Spinal cord (tissue), 10 donors: ENCODE data around the gene EIF4A3. TPM values are rescaled to one million over a fixed set of nuclear protein-coding genes. Genes with fewer than 3 reads are reported as not detected.

ENCODE experiments used
- DNase-seq, 6 donors: peaks; one replicate each; pipeline versions ENCODE4 v3.0.0 to v3.0.0-alpha.2; 2013 to 2015; ENCODE audit warnings: low spot score in 6 of 6, low read depth in 4 of 6
- H3K27ac ChIP-seq: one replicate; pipeline ENCODE4 v1.5.1; 2013; ENCODE audit warnings: low read depth, low read length, control low read depth
- H3K27me3 ChIP-seq: one replicate; pipeline ENCODE4 v1.6.1; 2013; ENCODE audit warnings: low read length; ENCODE audit not compliant: control insufficient read depth, insufficient read depth
- H3K36me3 ChIP-seq: one replicate; pipeline ENCODE4 v1.6.1; 2013; ENCODE audit warnings: low read length; ENCODE audit not compliant: control insufficient read depth, insufficient read depth
- H3K4me1 ChIP-seq: one replicate; pipeline ENCODE4 v1.6.1; 2013; ENCODE audit warnings: low read length; ENCODE audit not compliant: control insufficient read depth, insufficient read depth
- H3K4me3 ChIP-seq: one replicate; pipeline ENCODE4 v1.5.1; 2013; ENCODE audit warnings: low read depth, low read length, control low read depth
- H3K9me3 ChIP-seq: one replicate; pipeline ENCODE4 v1.6.1; 2013; ENCODE audit warnings: low read length; ENCODE audit not compliant: control insufficient read depth, insufficient read depth
- WGBS: methylation state at CpG from one replicate; pipeline ENCODE4 v1.1.5; 2013; ENCODE audit warnings: missing lambda C conversion rate; ENCODE audit not compliant: insufficient coverage; 5-methylcytosine and 5-hydroxymethylcytosine counted together
- polyA plus RNA-seq, 2 donors: library from polyadenylated mRNA; unstranded; fragments of 120-200 nt; gene quantifications; one replicate each; pipeline ENCODE4 v1.2.1, GENCODE V29; 2013; ENCODE audit not compliant: insufficient read length in 2 of 2
- total RNA-seq, 2 donors: library from RNA; depleted of rRNA in 1 of 2; stranded (reverse); fragments of 120-200 nt in 1 of 2; fragments of >200 nt in 1 of 2; gene quantifications; one replicate each; pipeline versions ENCODE4 v1.2.3 to v1.2.4, GENCODE V29; 2013 to 2014
- donor health status: healthy.

EIF4A3 gene
- total and polyA plus RNA-seq, 4 donors = 63.4 to 107 (median 97.9) TPM

GRCh38 chr17:80105762-80106161 is 41.2 kb downstream of the EIF4A3 start:
- Histone ChIP-seq H3K4me1 (peaks cover 51% of the 10 kb centered on the region), H3K36me3 (peaks cover 49% of the 10 kb centered on the region), H3K9me3 (no peaks in the 10 kb centered on the region), H3K4me3 (no peak overlapping the region), H3K27ac (peak overlapping the region; percentile 16), H3K27me3 (no peaks in the 10 kb centered on the region)
- WGBS = 12% methylated on average over 28 of the region's 29 CpGs
- peak in 2 of 6 donors; percentile 80 to 88 for DNase-seq

DNA sequence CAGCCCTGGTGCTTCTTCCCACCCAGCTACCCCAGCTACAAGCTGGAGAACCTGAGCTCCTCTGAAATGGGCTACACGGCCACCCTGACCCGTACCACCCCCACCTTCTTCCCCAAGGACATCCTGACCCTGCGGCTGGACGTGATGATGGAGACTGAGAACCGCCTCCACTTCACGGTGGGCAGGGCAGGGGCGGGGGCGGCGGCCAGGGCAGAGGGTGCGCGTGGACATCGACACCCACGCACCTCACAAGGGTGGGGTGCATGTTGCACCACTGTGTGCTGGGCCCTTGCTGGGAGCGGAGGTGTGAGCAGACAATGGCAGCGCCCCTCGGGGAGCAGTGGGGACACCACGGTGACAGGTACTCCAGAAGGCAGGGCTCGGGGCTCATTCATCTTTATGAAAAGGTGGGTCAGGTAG is 42.0 kb downstream of the EIF4A3 start:
- no peaks in the 10 kb centered on the region for H3K27me3 ChIP-seq
- peaks cover 54% of the 10 kb centered on the region for H3K4me1 ChIP-seq
- WGBS = 90% methylated on average over 17 of the region's 18 CpGs
- no peak for DNase-seq
- no peak overlapping the region for H3K27ac ChIP-seq
- H3K4me3 ChIP-seq = no peak overlapping the region
- H3K36me3 ChIP-seq = peaks cover 41% of the 10 kb centered on the region
- H3K9me3 ChIP-seq = no peaks in the 10 kb centered on the region

GRCh38 chr17:80104321-80104955 is 42.5 kb downstream of the EIF4A3 start:
- Histone ChIP-seq H3K9me3 (no peaks in the 10 kb centered on the region), H3K4me1 (peaks cover 54% of the 10 kb centered on the region), H3K27ac (no peak overlapping the region), H3K36me3 (peaks cover 38% of the 10 kb centered on the region), H3K27me3 (no peaks in the 10 kb centered on the region), H3K4me3 (no peak overlapping the region)
- peak in 2 of 6 donors; percentile 28 to 46 for DNase-seq
- 43% methylated on average over 26 of the region's 26 CpGs for WGBS

DNA sequence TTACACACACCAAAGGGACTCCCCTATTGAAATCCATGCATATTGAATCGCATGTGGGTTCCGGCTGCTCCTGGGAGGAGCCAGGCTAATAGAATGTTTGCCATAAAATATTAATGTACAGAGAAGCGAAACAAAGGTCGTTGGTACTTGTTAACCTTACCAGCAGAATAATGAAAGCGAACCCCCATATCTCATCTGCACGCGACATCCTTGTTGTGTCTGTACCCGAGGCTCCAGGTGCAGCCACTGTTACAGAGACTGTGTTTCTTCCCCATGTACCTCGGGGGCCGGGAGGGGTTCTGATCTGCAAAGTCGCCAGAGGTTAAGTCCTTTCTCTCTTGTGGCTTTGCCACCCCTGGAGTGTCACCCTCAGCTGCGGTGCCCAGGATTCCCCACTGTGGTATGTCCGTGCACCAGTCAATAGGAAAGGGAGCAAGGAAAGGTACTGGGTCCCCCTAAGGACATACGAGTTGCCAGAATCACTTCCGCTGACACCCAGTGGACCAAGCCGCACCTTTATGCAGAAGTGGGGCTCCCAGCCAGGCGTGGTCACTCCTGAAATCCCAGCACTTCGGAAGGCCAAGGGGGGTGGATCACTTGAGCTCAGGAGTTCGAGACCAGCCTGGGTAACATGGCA is 43.4 kb downstream of the EIF4A3 start:
- peaks cover 33% of the 10 kb centered on the region for H3K36me3 ChIP-seq
- DNase-seq = no peak
- no peaks in the 10 kb centered on the region for H3K27me3 ChIP-seq
- no peak overlapping the region for H3K4me3 ChIP-seq
- peaks cover 54% of the 10 kb centered on the region for H3K4me1 ChIP-seq
- no peaks in the 10 kb centered on the region for H3K9me3 ChIP-seq
- no peak overlapping the region for H3K27ac ChIP-seq
- 84% methylated on average over 12 of the region's 19 CpGs for WGBS

DNA sequence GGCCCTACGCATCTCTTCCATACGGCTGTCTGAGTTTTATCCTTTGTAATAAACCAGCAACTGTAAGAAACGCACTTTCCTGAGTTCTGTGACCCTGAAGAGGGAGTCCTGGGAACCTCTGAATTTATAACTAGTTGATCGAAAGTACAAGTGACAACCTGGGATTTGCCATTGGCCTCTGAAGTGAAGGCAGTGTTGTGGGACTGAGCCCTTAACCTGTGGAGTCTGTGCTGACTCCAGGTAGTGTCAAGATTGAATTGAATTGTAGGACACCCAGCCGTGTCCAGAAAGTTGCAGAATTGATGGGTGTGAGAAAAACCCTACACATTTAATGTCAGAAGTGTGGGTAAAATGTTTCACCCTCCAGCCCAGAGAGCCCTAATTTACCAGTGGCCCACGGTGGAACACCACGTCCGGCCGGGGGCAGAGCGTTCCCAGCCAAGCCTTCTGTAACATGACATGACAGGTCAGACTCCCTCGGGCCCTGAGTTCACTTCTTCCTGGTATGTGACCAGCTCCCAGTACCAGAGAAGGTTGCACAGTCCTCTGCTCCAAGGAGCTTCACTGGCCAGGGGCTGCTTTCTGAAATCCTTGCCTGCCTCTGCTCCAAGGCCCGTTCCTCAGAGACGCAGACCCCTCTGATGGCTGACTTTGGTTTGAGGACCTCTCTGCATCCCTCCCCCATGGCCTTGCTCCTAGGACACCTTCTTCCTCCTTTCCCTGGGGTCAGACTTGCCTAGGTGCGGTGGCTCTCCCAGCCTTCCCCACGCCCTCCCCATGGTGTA is 44.1 kb downstream of the EIF4A3 start:
- no peaks in the 10 kb centered on the region for H3K27me3 ChIP-seq
- H3K9me3 ChIP-seq = no peaks in the 10 kb centered on the region
- peak overlapping the region; percentile 91 for H3K4me3 ChIP-seq
- no peak for DNase-seq
- WGBS = 68% methylated on average over 12 of the region's 15 CpGs
- no peak overlapping the region for H3K27ac ChIP-seq
- H3K4me1 ChIP-seq = peaks cover 54% of the 10 kb centered on the region
- H3K36me3 ChIP-seq = peaks cover 32% of the 10 kb centered on the region

DNA sequence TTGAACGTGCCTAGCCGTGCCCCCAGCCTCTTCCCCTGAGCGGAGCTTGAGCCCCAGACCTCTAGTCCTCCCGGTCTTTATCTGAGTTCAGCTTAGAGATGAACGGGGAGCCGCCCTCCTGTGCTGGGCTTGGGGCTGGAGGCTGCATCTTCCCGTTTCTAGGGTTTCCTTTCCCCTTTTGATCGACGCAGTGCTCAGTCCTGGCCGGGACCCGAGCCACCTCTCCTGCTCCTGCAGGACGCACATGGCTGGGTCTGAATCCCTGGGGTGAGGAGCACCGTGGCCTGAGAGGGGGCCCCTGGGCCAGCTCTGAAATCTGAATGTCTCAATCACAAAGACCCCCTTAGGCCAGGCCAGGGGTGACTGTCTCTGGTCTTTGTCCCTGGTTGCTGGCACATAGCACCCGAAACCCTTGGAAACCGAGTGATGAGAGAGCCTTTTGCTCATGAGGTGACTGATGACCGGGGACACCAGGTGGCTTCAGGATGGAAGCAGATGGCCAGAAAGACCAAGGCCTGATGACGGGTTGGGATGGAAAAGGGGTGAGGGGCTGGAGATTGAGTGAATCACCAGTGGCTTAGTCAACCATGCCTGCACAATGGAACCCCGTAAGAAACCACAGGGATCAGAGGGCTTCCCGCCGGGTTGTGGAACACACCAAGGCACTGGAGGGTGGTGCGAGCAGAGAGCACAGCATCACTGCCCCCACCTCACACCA is 44.8 kb downstream of the EIF4A3 start:
- H3K4me1 ChIP-seq = peaks cover 57% of the 10 kb centered on the region
- WGBS = 9% methylated on average over 20 of the region's 21 CpGs
- H3K4me3 ChIP-seq = peak overlapping the region; percentile 91
- DNase-seq = peak in 2 of 6 donors; percentile 34 to 56
- H3K36me3 ChIP-seq = peaks cover 27% of the 10 kb centered on the region
- peak overlapping the region; percentile 64 for H3K27ac ChIP-seq
- no peaks in the 10 kb centered on the region for H3K9me3 ChIP-seq
- no peaks in the 10 kb centered on the region for H3K27me3 ChIP-seq

DNA sequence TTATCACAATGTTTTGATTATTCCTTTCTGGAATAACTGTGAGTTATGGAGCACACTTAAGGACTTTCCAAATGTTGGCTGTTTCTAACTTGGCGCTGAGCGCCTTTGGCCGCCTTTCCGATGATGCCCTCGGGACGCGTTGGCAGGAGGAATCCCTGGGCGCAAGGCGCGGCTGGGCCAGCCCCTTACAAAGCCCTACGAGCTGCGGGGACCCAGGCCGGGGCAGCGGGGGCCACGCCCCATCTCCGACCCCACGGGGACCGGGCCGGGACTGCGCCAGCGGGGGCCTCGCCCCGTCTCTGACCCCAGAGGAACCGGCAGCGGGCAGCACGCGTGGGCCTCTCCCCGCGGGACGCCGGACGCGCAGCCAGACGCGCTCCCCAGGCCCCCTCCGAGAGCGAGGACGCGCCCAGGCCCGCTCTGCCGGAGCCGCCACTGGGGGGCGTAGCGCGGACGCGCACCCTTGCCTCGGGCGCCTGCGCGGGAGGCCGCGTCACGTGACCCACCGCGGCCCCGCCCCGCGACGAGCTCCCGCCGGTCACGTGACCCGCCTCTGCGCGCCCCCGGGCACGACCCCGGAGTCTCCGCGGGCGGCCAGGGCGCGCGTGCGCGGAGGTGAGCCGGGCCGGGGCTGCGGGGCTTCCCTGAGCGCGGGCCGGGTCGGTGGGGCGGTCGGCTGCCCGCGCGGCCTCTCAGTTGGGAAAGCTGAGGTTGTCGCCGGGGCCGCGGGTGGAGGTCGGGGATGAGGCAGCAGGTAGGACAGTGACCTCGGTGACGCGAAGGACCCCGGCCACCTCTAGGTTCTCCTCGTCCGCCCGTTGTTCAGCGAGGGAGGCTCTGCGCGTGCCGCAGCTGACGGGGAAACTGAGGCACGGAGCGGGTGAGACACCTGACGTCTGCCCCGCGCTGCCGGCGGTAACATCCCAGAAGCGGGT is 45.6 kb downstream of the EIF4A3 start, which contains the start of gene GAA:
TSS of gene GAA (plus strand) at position 571 of the 935 bp plus-strand sequence. CDS start 3,006 bp downstream, outside the sequence.
- DNase-seq = peak; percentile 70 to 96 (median 84)
- Histone ChIP-seq H3K4me1 (peaks cover 61% of the 10 kb centered on the region), H3K36me3 (peaks cover 30% of the 10 kb centered on the region), H3K27me3 (no peaks in the 10 kb centered on the region), H3K4me3 (peak within 1 kb of the TSS; percentile 91), H3K27ac (peak within 1 kb of the TSS; percentile 75), H3K9me3 (no peaks in the 10 kb centered on the region)
- under 1% methylated on average over 114 of the region's 114 CpGs for WGBS

DNA sequence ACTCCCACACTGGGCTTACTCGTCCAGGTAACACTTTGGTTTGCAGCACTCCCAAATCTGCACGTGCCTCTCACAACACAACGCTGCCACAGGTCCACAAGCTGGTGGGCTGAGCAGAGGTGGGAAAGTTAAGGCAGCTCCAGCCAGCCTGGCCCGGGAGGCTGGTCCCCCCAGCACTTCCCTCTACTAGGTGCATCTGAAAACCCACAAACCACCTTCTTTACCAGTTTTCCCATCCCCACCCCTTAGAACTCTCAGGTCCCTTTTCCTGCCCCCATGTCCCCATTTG is 46.9 kb downstream of the EIF4A3 start:
- H3K36me3 ChIP-seq = peaks cover 38% of the 10 kb centered on the region
- H3K9me3 ChIP-seq = no peaks in the 10 kb centered on the region
- no peaks in the 10 kb centered on the region for H3K27me3 ChIP-seq
- 97% methylated on average over 3 of the region's 4 CpGs for WGBS
- no peak overlapping the region for H3K4me3 ChIP-seq
- DNase-seq = no peak
- H3K27ac ChIP-seq = no peak overlapping the region
- peaks cover 48% of the 10 kb centered on the region for H3K4me1 ChIP-seq
